ENCODE measurements around the gene FBL. TPM values are rescaled to one million over a fixed set of nuclear protein-coding genes. Genes with fewer than 3 reads are reported as not detected.
"Not testable (repeated sequence)": the region's sequence is repeated elsewhere in the genome, so short reads cannot be mapped to it uniquely, and the experiment has no call there.

FBL gene
- total RNA-seq, 1 experiment from 2014 or later = 4,927 TPM

DNA sequence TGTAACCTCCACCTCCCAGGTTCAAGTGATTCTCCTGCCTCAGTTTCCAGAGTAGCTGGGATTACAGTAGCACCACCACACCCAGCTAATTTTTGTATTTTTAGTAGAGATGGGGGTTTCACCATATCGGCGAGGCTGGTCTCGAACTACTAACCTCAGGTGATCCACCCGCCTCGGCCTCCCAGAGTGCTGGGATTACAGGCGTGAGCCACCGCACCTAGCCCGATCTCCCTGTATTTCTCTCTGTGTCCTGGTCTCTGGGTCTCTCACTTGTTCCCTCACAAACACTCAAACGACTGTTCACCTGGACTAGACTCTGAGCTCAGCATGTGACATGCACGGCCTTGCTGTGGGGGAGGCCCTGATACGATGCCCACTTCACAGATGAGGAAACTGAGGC is 32.7 kb upstream of the FBL start:
- H3K36me3 ChIP-seq (ENCODE audit: control insufficient read depth, insufficient read depth, low read length); DNase-seq (ENCODE audit: low read depth, low spot score); H3K27ac ChIP-seq (ENCODE audit: low read length); H3K4me1 ChIP-seq (ENCODE audit: control insufficient read depth, insufficient read depth, low read length); H3K9me3 ChIP-seq (ENCODE audit: control insufficient read depth, insufficient read depth, low read depth, low read length); H3K4me3 ChIP-seq (ENCODE audit: low read depth in 2 of 2, low read length in 2 of 2); in situ Hi-C loops (cut with HindIII; ENCODE audit: low pct_unique_long_range_greater_than_20kb, low sequenced_read_pairs); H3K27me3 ChIP-seq (ENCODE audit: control insufficient read depth, insufficient read depth, low read length); ATAC-seq; BruUV-seq (replicated peaks); intact Hi-C loops (cut with micrococcal nuclease; ENCODE audit: unreplicated experiment): not testable (repeated sequence)
- CTCF ChIA-PET = interaction anchor here (0.6 to 2.1 kb wide), 7 partner anchors 19 to 297 kb away, joined by 3 to 11 read pairs (median 5); partner anchors contain the start of gene PSMC4
- POLR2A ChIA-PET = interaction anchor here (0.7 to 1.4 kb wide), 4 partner anchors 29 to 245 kb away, joined by 3 to 14 read pairs (median 6); partner anchors contain the start of genes FBL and PSMC4

- no peak for TF ChIP-seq REST (IDR thresholded peaks at IDR 0.05; ENCODE audit: insufficient read depth in 1 of 2, low read depth in 2 of 2, low read length in 1 of 2)
- TF ChIP-seq SIN3A (IDR thresholded peaks at IDR 0.05; ENCODE audit: borderline replicate concordance, insufficient read depth, low read depth, low read length) = no peak
- no peak for TF ChIP-seq CTCF (IDR thresholded peaks at IDR 0.05)
- TF ChIP-seq TCF7L2 (IDR thresholded peaks at IDR 0.05; ENCODE audit: low read depth, low read length) = no peak
- no peak for TF ChIP-seq POLR2AphosphoS5 (IDR thresholded peaks at IDR 0.05; ENCODE audit: low read depth, low read length)
- no peaks in the 10 kb centered on the region for H3K4me1 ChIP-seq (ENCODE audit: control insufficient read depth, insufficient read depth, low read length)
- no peak overlapping the region for H3K4me3 ChIP-seq (ENCODE audit: low read depth in 2 of 2, low read length in 2 of 2)
- H3K27ac ChIP-seq (ENCODE audit: low read length) = no peak overlapping the region
- H3K27me3 ChIP-seq (ENCODE audit: control insufficient read depth, insufficient read depth, low read length) = no peaks in the 10 kb centered on the region
- ATAC-seq = no peak
- H3K36me3 ChIP-seq (ENCODE audit: control insufficient read depth, insufficient read depth, low read length) = no peaks in the 10 kb centered on the region
- no TSS peak for BruUV-seq (replicated peaks)
- DNase-seq (ENCODE audit: low read depth, low spot score) = no peak
- in situ Hi-C loops (cut with HindIII; ENCODE audit: low pct_unique_long_range_greater_than_20kb, low sequenced_read_pairs) (no loop called here), intact Hi-C loops (cut with micrococcal nuclease; ENCODE audit: unreplicated experiment) (no loop called here)
- CTCF ChIA-PET = interaction anchor here (0.6 to 2.1 kb wide), 7 partner anchors 19 to 273 kb away, joined by 3 to 11 read pairs (median 4); partner anchors contain the start of gene PSMC4
- POLR2A ChIA-PET = interaction anchor here (0.5 to 1.4 kb wide), 6 partner anchors 14 to 245 kb away, joined by 4 to 14 read pairs (median 8); partner anchors contain the start of gene PSMC4
- no peaks in the 10 kb centered on the region for H3K9me3 ChIP-seq (ENCODE audit: control insufficient read depth, insufficient read depth, low read depth, low read length)
Observed at GRCh38 chr19:39878398-39878797, 32.2 kb upstream of the FBL start.

DNA sequence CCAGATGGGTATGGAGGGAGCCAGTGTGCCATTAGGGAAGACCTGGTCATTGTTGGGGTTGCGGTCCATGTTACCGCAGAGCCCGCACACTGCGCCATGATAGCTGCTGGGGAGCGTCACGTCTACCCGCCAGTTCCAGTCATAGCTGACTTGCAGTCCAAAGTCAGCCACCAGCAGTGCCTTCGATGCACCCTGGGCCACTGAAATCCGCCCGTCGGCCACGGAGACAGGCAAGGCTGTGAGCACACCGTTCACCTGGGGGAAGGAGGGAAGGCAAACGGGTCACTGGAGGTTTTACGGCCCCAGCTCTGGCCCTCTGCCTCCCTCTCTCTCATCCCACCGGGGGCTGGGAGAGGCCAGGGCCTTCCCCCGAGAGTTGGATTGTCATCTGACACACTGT is 31.8 kb upstream of the FBL start:
- intact Hi-C loops (cut with micrococcal nuclease; ENCODE audit: unreplicated experiment); H3K36me3 ChIP-seq (ENCODE audit: control insufficient read depth, insufficient read depth, low read length); H3K27me3 ChIP-seq (ENCODE audit: control insufficient read depth, insufficient read depth, low read length); H3K27ac ChIP-seq (ENCODE audit: low read length); BruUV-seq (replicated peaks); H3K9me3 ChIP-seq (ENCODE audit: control insufficient read depth, insufficient read depth, low read depth, low read length); DNase-seq (ENCODE audit: low read depth, low spot score); H3K4me3 ChIP-seq (ENCODE audit: low read depth in 2 of 2, low read length in 2 of 2); H3K4me1 ChIP-seq (ENCODE audit: control insufficient read depth, insufficient read depth, low read length); in situ Hi-C loops (cut with HindIII; ENCODE audit: low pct_unique_long_range_greater_than_20kb, low sequenced_read_pairs): not testable (repeated sequence)
- peak; percentile 0 for ATAC-seq
- ChIA-PET POLR2A (interaction anchor here (0.5 to 1.4 kb wide), 5 partner anchors 14 to 124 kb away, joined by 4 to 14 read pairs (median 9); partner anchors contain the start of gene PSMC4), CTCF (interaction anchor here (0.6 to 2.1 kb wide), 7 partner anchors 20 to 273 kb away, joined by 3 to 11 read pairs (median 4); partner anchors contain the start of gene PSMC4)

DNA sequence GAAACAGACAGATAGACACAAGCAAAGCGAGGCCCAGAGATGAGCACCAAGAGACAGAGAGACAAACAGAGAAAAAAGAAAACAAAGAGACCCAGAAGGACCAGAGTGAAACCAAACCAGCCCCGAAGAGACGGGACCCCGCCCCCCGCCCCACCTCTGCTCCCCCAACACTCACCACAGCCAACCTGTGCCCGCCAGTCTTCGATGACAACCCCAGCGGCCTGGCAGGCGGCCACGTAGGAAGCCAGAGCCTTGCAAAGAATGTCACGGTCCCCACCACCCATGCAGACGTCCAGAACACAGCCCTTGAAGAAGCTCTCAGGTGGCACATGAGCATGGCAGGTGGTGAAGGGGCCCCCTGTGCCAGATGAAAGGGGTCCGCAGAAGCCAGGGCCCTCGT is 31.3 kb upstream of the FBL start:
- POLR2A ChIA-PET; intact Hi-C loops (cut with micrococcal nuclease; ENCODE audit: unreplicated experiment); H3K4me1 ChIP-seq (ENCODE audit: control insufficient read depth, insufficient read depth, low read length); H3K9me3 ChIP-seq (ENCODE audit: control insufficient read depth, insufficient read depth, low read depth, low read length); in situ Hi-C loops (cut with HindIII; ENCODE audit: low pct_unique_long_range_greater_than_20kb, low sequenced_read_pairs); H3K4me3 ChIP-seq (ENCODE audit: low read depth in 2 of 2, low read length in 2 of 2); H3K36me3 ChIP-seq (ENCODE audit: control insufficient read depth, insufficient read depth, low read length); H3K27ac ChIP-seq (ENCODE audit: low read length); ATAC-seq; BruUV-seq (replicated peaks); DNase-seq (ENCODE audit: low read depth, low spot score); H3K27me3 ChIP-seq (ENCODE audit: control insufficient read depth, insufficient read depth, low read length): not testable (repeated sequence)
- CTCF ChIA-PET = interaction anchor here (0.6 to 2.1 kb wide), 2 partner anchors 20 to 374 kb away, joined by 4 to 11 read pairs; no protein-coding TSS in a partner anchor

DNA sequence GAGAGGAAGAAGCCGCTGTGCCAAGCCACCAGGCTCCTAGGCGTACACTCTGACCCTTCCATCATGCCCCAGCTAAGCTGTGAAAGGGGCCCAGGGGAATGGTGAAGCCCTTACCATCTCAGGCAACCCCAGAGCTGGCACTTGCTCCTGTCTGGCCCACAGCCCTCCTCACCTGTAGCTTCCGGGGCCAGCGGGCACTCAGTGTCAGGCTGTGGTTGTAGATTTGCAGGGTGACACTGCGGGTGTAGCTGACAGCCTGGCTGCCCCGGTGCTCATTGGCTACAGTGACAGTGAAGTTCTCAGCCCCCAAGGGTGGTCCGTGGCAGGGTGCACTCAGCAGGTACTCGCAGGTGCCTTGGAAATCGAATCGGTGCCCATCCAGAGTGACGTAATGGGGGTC is 30.3 kb upstream of the FBL start:
- POLR2A ChIA-PET = interaction anchor here (1.4 kb wide), 1 partner anchor 10 kb away, joined by 4 read pairs; no protein-coding TSS in a partner anchor
- H3K36me3 ChIP-seq (ENCODE audit: control insufficient read depth, insufficient read depth, low read length); CTCF ChIA-PET: not testable (repeated sequence)

More for the DNA sequence above, 30.3 kb upstream of the FBL start:
- H3K27ac ChIP-seq (ENCODE audit: low read length); H3K4me3 ChIP-seq (ENCODE audit: low read depth in 2 of 2, low read length in 2 of 2); intact Hi-C loops (cut with micrococcal nuclease; ENCODE audit: unreplicated experiment); BruUV-seq (replicated peaks); DNase-seq (ENCODE audit: low read depth, low spot score); H3K4me1 ChIP-seq (ENCODE audit: control insufficient read depth, insufficient read depth, low read length); H3K27me3 ChIP-seq (ENCODE audit: control insufficient read depth, insufficient read depth, low read length); H3K9me3 ChIP-seq (ENCODE audit: control insufficient read depth, insufficient read depth, low read depth, low read length); in situ Hi-C loops (cut with HindIII; ENCODE audit: low pct_unique_long_range_greater_than_20kb, low sequenced_read_pairs): not testable (repeated sequence)
- peak; percentile 2 for ATAC-seq

Measured in Panc1 (cell line).